H1 (cell line): ENCODE data around the gene AK5. TPM values are rescaled to one million over a fixed set of nuclear protein-coding genes. Genes with fewer than 3 reads are reported as not detected.

Source experiments
- CBX5 ChIP-seq: fragments of 300-800, 300-1000 bp; sonication (generic); IDR thresholded peaks from 2 replicates; pipeline ENCODE4 v1.7.1; 2016; ENCODE audit warnings: antibody characterized with exemption, low read length, low read depth
- HDAC6 ChIP-seq: IDR thresholded peaks from one replicate; pipeline ENCODE4 v1.7.1; 2012; ENCODE audit warnings: low read depth, mild to moderate bottlenecking, inconsistent platforms, low read length, moderate library complexity
- SAP30 ChIP-seq: fragments of 300-600 bp; sonication (generic); IDR thresholded peaks from 2 replicates; pipeline ENCODE4 v1.7.1; 2012; ENCODE audit warnings: low read length, moderate library complexity, mild to moderate bottlenecking, inconsistent platforms; ENCODE audit not compliant: insufficient read depth, insufficient replicate concordance
- SIX5 ChIP-seq: IDR thresholded peaks from 2 replicates; pipeline ENCODE4 v1.6.1; 2011; ENCODE audit warnings: mild to moderate bottlenecking, low read depth, low read length
- polyA plus RNA-seq, 7 experiments: library from polyadenylated mRNA; depleted of rRNA in 3 of 7; stranded (reverse) in 5 of 7; unstranded in 2 of 7; fragments of >200 nt in 5 of 7; fragments of 200-250 nt in 2 of 7; gene quantifications; 1 replicate in 5 of 7; 2 replicates in 1 of 7; 4 replicates in 1 of 7; pipeline versions ENCODE4 v1.2.1 to v1.2.3, GENCODE V29; 2011 to 2013; ENCODE audit warnings: missing spikeins in 2 of 7, mixed read lengths in 2 of 7
- total RNA-seq: library from RNA; stranded (reverse); fragmentation: NEBNext Ultra II Directional; extraction: Animal tissue kit (Norgen Biotek cat#: 25700); gene quantifications from 2 replicates; pipeline ENCODE4 v1.2.1, GENCODE V29; 2021
- TF ChIP-seq, protein P1 (sequence below): fragments of 300-600 bp; sonication (generic); IDR thresholded peaks from 2 replicates; pipeline ENCODE4 v1.7.1; 2012; ENCODE audit warnings: low read length, moderate library complexity, mild to moderate bottlenecking, inconsistent platforms; ENCODE audit not compliant: insufficient replicate concordance

AK5 gene
- total and polyA plus RNA-seq, 2 of the 8 experiments (the other 6 are each of a cell fraction or from before 2014, with no cell fraction given): 2.0 to 7.1 TPM

DNA sequence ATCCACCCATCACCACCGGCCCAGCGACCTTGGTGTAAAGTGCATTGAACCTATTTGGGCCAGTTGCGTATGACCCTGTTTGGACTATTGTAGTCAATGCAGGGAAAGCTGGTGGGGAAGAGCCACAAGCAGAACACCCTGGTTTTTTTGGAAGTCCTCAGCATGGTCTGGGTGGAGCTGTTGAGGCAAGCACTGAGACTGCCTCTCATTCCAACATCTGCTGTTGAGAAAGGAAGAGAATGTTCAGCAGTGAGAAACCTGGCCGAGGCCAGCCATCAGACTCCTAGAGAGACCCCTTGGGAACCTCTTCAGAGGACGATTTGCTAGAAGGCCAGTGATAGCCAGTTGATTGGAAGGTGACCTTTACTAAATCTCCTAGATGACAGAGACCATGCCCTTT is 217.6 kb downstream of the AK5 start (continued):
- TF ChIP-seq, protein P1, sequence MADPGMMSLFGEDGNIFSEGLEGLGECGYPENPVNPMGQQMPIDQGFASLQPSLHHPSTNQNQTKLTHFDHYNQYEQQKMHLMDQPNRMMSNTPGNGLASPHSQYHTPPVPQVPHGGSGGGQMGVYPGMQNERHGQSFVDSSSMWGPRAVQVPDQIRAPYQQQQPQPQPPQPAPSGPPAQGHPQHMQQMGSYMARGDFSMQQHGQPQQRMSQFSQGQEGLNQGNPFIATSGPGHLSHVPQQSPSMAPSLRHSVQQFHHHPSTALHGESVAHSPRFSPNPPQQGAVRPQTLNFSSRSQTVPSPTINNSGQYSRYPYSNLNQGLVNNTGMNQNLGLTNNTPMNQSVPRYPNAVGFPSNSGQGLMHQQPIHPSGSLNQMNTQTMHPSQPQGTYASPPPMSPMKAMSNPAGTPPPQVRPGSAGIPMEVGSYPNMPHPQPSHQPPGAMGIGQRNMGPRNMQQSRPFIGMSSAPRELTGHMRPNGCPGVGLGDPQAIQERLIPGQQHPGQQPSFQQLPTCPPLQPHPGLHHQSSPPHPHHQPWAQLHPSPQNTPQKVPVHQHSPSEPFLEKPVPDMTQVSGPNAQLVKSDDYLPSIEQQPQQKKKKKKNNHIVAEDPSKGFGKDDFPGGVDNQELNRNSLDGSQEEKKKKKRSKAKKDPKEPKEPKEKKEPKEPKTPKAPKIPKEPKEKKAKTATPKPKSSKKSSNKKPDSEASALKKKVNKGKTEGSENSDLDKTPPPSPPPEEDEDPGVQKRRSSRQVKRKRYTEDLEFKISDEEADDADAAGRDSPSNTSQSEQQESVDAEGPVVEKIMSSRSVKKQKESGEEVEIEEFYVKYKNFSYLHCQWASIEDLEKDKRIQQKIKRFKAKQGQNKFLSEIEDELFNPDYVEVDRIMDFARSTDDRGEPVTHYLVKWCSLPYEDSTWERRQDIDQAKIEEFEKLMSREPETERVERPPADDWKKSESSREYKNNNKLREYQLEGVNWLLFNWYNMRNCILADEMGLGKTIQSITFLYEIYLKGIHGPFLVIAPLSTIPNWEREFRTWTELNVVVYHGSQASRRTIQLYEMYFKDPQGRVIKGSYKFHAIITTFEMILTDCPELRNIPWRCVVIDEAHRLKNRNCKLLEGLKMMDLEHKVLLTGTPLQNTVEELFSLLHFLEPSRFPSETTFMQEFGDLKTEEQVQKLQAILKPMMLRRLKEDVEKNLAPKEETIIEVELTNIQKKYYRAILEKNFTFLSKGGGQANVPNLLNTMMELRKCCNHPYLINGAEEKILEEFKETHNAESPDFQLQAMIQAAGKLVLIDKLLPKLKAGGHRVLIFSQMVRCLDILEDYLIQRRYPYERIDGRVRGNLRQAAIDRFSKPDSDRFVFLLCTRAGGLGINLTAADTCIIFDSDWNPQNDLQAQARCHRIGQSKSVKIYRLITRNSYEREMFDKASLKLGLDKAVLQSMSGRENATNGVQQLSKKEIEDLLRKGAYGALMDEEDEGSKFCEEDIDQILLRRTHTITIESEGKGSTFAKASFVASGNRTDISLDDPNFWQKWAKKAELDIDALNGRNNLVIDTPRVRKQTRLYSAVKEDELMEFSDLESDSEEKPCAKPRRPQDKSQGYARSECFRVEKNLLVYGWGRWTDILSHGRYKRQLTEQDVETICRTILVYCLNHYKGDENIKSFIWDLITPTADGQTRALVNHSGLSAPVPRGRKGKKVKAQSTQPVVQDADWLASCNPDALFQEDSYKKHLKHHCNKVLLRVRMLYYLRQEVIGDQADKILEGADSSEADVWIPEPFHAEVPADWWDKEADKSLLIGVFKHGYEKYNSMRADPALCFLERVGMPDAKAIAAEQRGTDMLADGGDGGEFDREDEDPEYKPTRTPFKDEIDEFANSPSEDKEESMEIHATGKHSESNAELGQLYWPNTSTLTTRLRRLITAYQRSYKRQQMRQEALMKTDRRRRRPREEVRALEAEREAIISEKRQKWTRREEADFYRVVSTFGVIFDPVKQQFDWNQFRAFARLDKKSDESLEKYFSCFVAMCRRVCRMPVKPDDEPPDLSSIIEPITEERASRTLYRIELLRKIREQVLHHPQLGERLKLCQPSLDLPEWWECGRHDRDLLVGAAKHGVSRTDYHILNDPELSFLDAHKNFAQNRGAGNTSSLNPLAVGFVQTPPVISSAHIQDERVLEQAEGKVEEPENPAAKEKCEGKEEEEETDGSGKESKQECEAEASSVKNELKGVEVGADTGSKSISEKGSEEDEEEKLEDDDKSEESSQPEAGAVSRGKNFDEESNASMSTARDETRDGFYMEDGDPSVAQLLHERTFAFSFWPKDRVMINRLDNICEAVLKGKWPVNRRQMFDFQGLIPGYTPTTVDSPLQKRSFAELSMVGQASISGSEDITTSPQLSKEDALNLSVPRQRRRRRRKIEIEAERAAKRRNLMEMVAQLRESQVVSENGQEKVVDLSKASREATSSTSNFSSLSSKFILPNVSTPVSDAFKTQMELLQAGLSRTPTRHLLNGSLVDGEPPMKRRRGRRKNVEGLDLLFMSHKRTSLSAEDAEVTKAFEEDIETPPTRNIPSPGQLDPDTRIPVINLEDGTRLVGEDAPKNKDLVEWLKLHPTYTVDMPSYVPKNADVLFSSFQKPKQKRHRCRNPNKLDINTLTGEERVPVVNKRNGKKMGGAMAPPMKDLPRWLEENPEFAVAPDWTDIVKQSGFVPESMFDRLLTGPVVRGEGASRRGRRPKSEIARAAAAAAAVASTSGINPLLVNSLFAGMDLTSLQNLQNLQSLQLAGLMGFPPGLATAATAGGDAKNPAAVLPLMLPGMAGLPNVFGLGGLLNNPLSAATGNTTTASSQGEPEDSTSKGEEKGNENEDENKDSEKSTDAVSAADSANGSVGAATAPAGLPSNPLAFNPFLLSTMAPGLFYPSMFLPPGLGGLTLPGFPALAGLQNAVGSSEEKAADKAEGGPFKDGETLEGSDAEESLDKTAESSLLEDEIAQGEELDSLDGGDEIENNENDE: no peak
- no peak for TF ChIP-seq CBX5
- TF ChIP-seq HDAC6: no peak
- TF ChIP-seq SAP30: no peak
- TF ChIP-seq SIX5: no peak
